GM18867 (cell line): Measurements from ENCODE around the gene CHD9.

ENCODE experiments used
- ATAC-seq: cut with Tn5 transposase; IDR thresholded peaks from one replicate; pipeline ENCODE4 v1.9.1; 2021; ENCODE audit warnings: mild to moderate bottlenecking, moderate library complexity; ENCODE audit not compliant: unreplicated experiment

CHD9 gene

GRCh38 chr16:53093162-53093744, 38.5 kb downstream of the CHD9 start:
- ATAC-seq: no peak

- peak; percentile 46 for ATAC-seq
These were observed 39.3 kb downstream of the CHD9 start for GRCh38 chr16:53094013-53094630.

- ATAC-seq: no peak
These were observed 42.4 kb downstream of the CHD9 start for GRCh38 chr16:53097190-53097589.

GRCh38 chr16:53098526-53099317, 43.9 kb downstream of the CHD9 start:
- peak; percentile 66 for ATAC-seq

GRCh38 chr16:53099318-53100130, 44.7 kb downstream of the CHD9 start:
- peak; percentile 58 for ATAC-seq

GRCh38 chr16:53100131-53100748, 45.4 kb downstream of the CHD9 start:
- no peak for ATAC-seq

GRCh38 chr16:53100889-53101288, 46.1 kb downstream of the CHD9 start:
- no peak for ATAC-seq

GRCh38 chr16:53103811-53104210, 49.0 kb downstream of the CHD9 start:
- ATAC-seq: no peak

- ATAC-seq: no peak
These were observed 50.8 kb downstream of the CHD9 start for GRCh38 chr16:53105565-53105964.

GRCh38 chr16:53111078-53111791, 56.4 kb downstream of the CHD9 start:
- ATAC-seq: no peak

GRCh38 chr16:53112015-53112414, 57.2 kb downstream of the CHD9 start:
- no peak for ATAC-seq

- no peak for ATAC-seq
These were observed 60.3 kb downstream of the CHD9 start for GRCh38 chr16:53115047-53115446.

- no peak for ATAC-seq
These were observed 61.0 kb downstream of the CHD9 start for GRCh38 chr16:53115773-53116172.

- ATAC-seq: no peak
These were observed 66.3 kb downstream of the CHD9 start for GRCh38 chr16:53121043-53121620.

- ATAC-seq: no peak
These were observed 66.9 kb downstream of the CHD9 start for GRCh38 chr16:53121661-53122060.

GRCh38 chr16:53123747-53124146, 69.0 kb downstream of the CHD9 start:
- no peak for ATAC-seq

GRCh38 chr16:53126390-53126789, 71.6 kb downstream of the CHD9 start:
- no peak for ATAC-seq

- no peak for ATAC-seq
These were observed 74.7 kb downstream of the CHD9 start for GRCh38 chr16:53129281-53130158.
